Measurements from ENCODE around the gene BANK1.

The BANK1 gene

GRCh38 chr4:101818362-101818761 is 27.8 kb downstream of the BANK1 start:
- DNase-seq, result no peak

DNA sequence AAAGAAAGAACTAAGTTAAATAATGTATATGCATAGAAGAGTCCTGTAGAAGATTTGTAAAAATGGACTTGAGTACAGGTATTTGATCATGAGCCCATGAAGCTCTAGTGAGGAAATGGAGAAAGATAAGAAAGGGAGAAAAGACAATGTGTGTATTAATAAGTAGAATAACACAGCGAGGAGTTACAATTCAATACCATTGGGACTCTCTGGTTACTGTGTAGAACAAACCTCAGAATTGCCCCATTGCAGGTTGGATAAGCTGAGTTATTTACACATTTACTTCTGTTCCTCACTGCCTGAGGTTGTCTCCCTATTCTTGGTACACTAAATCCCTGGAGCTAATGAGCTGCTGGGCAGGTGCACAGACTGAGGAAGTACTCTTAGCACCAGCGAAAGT is 33.3 kb downstream of the BANK1 start:
- no peak for DNase-seq

DNA sequence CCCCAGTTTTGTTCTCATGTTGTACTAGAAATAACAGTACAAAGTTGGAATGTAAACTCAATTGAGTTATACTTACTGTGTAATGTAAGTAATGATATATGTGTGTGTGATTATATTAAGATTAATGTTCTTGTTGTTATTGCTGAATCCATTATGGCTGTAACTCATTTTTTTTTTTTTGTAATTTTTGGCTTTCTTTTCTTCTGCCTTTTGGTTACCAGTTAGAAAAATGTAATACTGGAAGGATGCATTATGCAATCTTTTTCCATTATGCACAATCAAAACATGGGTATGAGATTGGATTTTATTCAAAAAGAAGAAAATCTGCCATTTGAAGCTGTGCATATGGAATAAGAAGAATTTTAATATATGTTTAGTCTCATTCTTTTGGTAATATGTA is 34.0 kb downstream of the BANK1 start:
- no peak for DNase-seq

DNA sequence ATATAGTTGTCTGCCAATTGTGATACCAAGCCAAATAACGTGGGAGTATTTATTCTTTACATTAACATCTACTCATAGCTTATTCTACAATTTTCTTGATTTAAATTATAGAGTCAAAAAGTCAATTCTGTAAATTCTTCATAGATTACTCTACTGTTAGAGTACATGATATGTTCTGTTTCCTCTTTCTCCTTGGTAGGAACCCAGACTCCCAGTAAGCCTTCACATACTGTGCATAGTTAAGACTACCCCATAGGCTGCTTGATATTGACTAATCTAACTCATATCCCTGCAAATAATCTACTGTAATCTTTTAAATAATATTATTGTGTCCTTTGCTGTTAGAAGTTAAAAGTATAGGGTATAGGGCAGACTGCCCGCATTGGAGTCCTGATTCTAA is 35.4 kb downstream of the BANK1 start:
- no peak for DNase-seq

GRCh38 chr4:101831816-101832215 is 41.3 kb downstream of the BANK1 start:
- no peak for DNase-seq

DNA sequence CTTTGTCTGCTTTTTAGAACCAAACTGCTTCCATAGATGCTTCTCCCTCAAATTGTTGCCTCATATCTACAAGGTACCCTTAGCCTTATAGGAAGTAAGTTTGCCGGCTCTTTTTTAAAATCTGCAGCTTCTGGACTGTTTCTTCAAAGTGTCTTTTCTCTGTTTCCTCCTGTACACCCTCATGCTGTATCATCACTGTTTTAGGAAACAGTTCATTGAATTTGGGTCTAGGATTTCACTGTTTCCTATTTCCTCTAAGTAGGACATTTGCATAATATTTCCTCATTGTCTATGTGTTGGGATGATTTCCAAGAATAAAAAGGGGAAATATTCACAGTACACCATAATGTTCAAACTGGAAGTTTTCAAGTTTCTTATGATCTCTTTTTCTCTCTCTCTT is 43.0 kb downstream of the BANK1 start:
- no peak for DNase-seq

- DNase-seq, result no peak
Measured at GRCh38 chr4:101835121-101835904, 44.8 kb downstream of the BANK1 start.

GRCh38 chr4:101843054-101843453 is 52.5 kb downstream of the BANK1 start:
- no peak for DNase-seq

DNA sequence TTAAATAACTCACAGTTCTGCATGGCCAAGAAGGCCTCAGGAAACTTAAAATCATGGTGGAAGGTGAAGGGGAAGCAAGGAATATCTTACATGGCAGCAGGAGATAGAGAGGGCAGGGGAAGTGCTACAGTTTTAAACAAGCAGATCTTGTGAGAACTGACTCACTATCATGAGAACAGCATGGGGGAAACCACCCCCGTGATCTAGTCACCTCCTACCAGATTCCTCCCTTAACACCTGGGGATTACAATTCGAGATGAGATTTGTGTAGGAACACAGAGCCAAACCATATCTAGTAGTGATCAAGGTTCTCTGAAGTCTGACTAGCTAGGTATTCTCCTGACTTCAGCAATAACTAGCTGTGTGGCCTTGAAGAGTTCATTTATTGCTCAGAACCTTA is 56.0 kb downstream of the BANK1 start:
- DNase-seq, result no peak

DNA sequence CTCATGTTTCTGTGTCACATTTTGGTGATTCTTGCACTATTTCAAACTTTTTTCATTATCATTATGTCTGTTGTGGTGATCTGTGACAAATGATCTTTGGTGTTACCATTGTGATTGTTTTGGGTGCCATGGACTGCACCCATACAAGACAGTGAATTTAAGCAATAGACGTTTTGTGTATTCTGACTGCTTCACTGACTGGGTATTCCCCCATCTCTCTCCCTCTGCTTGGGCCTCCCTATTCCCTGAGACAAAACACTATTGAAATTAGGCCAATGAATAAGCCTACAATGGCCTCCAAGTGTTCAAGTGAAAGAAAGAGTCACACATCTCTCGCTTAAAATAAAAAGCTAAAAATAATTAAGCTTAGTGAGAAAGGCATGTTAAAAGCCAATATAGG is 60.2 kb downstream of the BANK1 start:
- no peak for DNase-seq

DNA sequence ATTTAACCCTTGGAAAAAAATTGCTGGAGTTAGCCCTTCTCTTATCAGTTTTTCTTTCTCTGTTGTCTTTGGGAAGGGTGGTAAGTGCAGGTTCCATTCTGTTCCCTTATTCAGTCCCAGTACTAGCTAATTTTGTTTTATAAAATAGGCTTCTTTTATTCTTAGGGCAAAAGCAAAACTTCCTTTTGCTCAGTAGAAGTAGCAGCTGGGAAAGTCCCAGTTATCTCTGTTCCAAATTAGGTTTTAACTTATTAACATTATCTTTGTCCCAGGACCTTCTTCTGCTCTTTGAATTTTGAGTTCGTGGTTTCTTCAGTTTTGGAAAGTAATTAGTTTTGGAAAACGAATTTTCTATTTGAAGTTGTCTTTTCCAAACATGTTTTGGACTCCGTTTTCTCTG is 61.1 kb downstream of the BANK1 start:
- no peak for DNase-seq

- no peak for DNase-seq
Measured at GRCh38 chr4:101853028-101853427, 62.5 kb downstream of the BANK1 start.

- no peak for DNase-seq
Measured at GRCh38 chr4:101853691-101854090, 63.2 kb downstream of the BANK1 start.

GRCh38 chr4:101855239-101855638 is 64.7 kb downstream of the BANK1 start:
- no peak for DNase-seq

DNA sequence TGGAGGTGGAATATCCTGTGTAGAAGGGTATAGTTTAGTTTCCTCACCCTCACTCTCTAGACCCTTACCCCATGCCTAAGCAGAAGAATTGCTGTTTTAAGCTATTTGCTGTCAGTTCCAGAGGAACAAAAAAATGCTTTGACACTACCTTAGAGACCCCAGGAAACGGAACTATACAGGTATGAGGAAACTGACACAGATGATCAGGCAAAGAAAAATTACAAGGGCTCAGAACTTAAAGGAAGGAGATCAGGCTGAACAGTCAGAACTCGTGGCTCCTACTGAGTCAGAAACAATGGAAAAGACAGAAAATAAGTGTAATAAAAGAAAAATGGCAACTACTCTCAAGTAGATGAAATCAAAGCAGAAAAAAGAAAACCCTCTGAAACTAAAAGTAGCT is 65.6 kb downstream of the BANK1 start:
- DNase-seq, result no peak

DNA sequence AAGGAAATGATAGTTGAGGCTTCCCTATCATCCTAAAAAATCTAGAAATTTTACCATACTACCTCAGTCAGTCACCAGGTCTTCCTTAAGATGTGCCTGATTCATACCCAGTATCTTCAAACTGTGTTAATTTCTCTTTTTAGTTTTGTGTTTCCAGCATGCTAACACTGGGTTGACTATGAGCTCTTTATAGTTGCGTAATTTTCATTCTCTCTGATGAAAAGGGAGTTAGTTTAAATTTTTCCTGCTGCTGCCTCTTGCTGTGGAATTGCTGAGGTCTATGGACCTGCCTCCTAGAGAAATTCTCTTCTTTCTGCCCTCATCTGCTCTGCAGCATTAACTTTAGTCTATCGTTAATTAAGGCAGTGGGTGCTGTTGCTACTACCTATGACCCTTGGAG is 66.6 kb downstream of the BANK1 start:
- no peak for DNase-seq

GRCh38 chr4:101858641-101859040 is 68.1 kb downstream of the BANK1 start:
- no peak for DNase-seq

DNA sequence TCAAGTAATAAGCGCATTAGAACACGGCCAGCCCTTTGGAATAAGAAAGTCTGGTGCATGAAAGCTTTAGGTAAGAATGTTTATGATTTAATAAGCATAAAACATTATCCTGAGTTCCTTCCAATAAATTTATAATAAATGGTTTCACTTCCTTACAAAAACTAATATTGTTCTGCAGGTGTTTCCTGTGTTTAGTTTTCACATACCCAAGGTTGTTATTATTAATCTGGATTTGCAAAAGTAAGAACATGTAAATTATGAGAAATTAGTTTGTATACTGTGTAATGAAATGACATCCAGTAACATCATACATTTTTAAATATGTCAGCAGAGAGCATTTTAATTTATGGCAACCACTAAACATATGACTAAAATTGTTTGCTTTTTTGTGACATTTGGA is 72.1 kb downstream of the BANK1 start:
- no peak for DNase-seq

- no peak for DNase-seq
Measured at GRCh38 chr4:101864660-101865059, 74.1 kb downstream of the BANK1 start.

DNA sequence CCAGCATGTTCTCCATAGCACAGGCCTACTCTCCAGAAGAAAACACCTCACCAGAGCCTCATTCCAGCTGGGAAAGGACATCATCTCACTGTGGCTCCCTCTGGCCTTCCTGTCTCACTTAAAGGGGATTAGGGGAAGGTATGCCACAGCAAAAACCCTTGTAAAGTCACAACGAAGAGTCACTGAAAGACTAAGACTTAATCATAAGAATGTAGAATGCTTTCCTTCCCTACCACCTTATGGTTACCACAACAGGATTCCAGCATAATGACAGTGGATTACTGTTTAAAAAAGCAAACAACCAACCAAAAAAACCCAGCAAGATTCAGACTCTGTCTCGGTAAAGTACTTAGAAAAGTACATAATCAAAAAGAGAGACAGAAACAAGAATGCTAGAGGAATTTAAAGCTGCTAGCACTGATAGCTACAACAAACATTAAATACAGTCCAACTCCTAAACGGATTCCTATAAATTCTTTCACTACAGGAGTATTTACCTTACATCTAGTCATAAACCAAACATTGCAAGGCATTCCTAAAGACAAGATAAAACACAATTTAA is 75.1 kb downstream of the BANK1 start:
- DNase-seq, result no peak

- DNase-seq, result no peak
Measured at GRCh38 chr4:101870874-101871273, 80.3 kb downstream of the BANK1 start.

GRCh38 chr4:101871962-101872676 is 81.6 kb downstream of the BANK1 start:
- no peak for DNase-seq

GRCh38 chr4:101885574-101885973 is 95.0 kb downstream of the BANK1 start:
- no peak for DNase-seq

DNA sequence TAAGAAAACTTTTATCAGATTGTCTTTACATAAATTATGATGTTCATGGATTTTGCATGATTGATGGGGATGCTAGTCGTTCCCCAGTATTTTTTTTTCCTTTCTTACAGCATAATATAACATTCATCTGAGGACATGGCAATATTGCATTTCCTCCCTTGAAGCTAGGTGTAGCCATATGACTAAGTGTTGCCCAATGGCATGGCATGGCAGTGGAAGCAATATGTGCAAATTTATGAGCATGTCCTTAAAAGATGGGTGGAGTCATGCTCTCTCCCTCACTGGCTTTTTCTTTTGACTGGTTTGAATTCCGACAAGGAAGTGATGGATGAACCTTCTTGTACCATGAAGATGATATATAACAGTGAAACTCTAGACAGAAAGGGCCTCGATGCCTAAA is 96.3 kb downstream of the BANK1 start:
- DNase-seq, result no peak
